Islet of Langerhans (tissue), 1 donor: ENCODE results near the gene KRTAP10-4.
"Not testable (repeated sequence)": the region's sequence is repeated elsewhere in the genome, so short reads cannot be mapped to it uniquely, and the experiment has no call there.

ENCODE experiments used
- FAIRE-seq: peaks from one replicate; lab custom pipeline; 2011; peaks lifted over from hg19 to GRCh38; lab: Jason Lieb, UNC

KRTAP10-4 gene

GRCh38 chr21:44573630-44574456, at the start of gene KRTAP10-4:
TSS of gene KRTAP10-4 (plus strand) at chr21:44573729. CDS start at chr21:44573759, 30 bp downstream.
- not testable (repeated sequence) for FAIRE-seq

- FAIRE-seq, result no peak
These were observed 48.8 kb upstream of the KRTAP10-4 start for GRCh38 chr21:44524414-44525371.

GRCh38 chr21:44525391-44526095, 48.0 kb upstream of the KRTAP10-4 start:
- FAIRE-seq, result no peak

- FAIRE-seq, result no peak
These were observed 47.2 kb upstream of the KRTAP10-4 start for GRCh38 chr21:44526096-44526997.

- no peak for FAIRE-seq
These were observed 46.2 kb upstream of the KRTAP10-4 start for GRCh38 chr21:44527156-44527982.

- FAIRE-seq, result no peak
These were observed 45.4 kb upstream of the KRTAP10-4 start for GRCh38 chr21:44527983-44528633.

GRCh38 chr21:44528634-44528995, 44.9 kb upstream of the KRTAP10-4 start:
- no peak for FAIRE-seq

- no peak for FAIRE-seq
These were observed 44.5 kb upstream of the KRTAP10-4 start for GRCh38 chr21:44529011-44529421.

- FAIRE-seq, result no peak
These were observed 43.9 kb upstream of the KRTAP10-4 start for GRCh38 chr21:44529503-44530125.

GRCh38 chr21:44530221-44530902, 43.2 kb upstream of the KRTAP10-4 start:
- no peak for FAIRE-seq

- no peak for FAIRE-seq
These were observed 42.5 kb upstream of the KRTAP10-4 start for GRCh38 chr21:44530903-44531605.

- FAIRE-seq, result no peak
These were observed 41.6 kb upstream of the KRTAP10-4 start for GRCh38 chr21:44531606-44532564.

- no peak for FAIRE-seq
These were observed 40.8 kb upstream of the KRTAP10-4 start for GRCh38 chr21:44532712-44533111.

- no peak for FAIRE-seq
These were observed 40.2 kb upstream of the KRTAP10-4 start for GRCh38 chr21:44533121-44533890.

- FAIRE-seq, result no peak
These were observed 39.5 kb upstream of the KRTAP10-4 start for GRCh38 chr21:44533891-44534627.
